Raji (cell line): ENCODE data around the gene TGFB2.

Source experiments
- POLR2A ChIP-seq: IDR thresholded peaks from 2 replicates; pipeline ENCODE4 v1.6.1; 2011; ENCODE audit warnings: low read depth, low read length, control low read depth; ENCODE audit not compliant: insufficient read depth

Gene TGFB2

DNA sequence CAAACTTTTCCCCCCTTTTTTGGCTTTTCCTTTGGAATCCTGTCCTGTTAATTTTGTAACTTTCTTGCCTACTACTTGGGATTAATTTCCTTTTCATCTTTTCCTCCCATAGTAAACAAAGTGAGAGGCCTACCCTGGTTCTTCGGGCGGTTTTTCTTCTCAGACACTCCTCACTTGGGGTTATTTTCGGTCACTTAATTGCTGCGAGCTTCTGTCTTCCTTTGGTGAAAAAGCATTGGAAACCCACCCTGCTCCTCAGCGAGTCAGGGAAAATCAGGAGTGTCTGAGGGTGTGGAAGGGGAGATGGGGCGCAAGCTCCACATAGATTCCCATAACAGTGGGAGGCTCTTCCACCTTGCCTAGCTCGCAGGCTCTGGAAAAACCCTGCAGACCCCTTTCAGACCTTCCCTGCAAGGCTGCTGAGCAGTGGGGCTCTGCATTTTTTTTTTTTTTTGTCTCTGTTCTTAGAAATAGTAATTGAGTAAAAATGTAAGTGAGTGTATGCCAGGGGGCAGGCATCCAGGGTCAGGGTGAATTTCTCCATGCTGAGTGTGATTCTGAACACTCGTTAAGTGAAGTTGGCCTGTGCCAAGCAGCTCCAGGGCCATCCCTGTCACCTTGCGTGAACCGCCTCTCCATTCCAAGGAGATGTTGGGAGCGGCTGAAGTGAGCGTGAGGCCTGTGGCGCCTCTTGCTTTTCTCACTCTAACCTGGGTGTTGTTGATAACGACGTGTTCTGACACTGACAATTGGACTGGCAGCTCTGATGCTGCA is 20.3 kb downstream of the TGFB2 start:
- TF ChIP-seq POLR2A, result no peak

DNA sequence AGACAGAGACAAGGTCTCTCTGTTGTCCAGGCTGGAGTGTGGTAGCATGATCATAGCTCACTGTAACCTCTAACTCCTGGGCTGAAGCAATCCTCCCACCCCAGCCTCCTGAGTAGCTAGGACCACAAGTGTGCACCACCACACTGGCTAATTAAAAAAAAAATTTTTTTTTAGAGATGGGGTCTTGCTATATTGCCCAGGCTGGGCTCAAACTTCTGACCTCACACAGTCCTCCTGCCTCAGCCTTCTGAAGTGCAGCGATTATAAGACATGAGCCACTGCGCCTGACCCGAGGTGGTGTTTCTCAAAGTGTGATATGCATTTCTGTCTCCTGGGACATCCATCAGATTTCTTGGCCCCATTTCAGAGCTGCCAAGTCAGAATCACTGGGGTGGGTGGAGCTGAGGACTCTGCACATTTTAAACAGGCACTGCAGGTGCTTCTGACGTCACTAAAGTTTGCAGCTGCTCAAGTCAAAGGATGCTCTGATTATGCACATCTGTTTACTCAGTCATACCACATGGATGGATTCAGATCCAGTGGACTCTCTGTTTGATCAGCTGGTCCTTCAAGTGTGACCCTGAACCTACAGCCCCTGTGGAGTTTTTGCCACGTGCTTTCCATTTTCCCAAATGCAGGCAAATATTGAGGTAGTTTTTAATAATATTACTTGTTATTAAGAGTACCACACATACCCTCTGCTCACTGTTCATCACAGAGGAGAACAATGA is 21.4 kb downstream of the TGFB2 start:
- TF ChIP-seq POLR2A, result no peak

DNA sequence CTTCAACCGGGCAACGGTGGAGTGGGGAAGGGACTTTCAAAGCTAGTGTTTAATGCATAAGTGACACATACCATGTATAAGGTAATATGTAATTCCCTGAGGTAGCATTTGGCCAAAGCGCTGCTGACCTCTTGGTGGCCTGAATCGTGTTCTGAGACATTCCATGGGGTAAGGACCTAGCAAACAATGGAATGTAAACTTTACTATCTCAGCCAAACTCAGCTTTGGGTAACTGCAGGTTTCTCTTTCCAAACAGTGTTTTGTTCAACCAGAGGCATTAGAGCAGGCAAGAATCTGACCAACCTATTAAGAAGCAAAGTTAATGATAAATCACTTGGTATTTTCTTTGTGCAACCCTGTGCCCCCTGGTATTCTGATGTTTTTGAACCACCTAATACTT is 22.0 kb downstream of the TGFB2 start:
- no peak for TF ChIP-seq POLR2A

DNA sequence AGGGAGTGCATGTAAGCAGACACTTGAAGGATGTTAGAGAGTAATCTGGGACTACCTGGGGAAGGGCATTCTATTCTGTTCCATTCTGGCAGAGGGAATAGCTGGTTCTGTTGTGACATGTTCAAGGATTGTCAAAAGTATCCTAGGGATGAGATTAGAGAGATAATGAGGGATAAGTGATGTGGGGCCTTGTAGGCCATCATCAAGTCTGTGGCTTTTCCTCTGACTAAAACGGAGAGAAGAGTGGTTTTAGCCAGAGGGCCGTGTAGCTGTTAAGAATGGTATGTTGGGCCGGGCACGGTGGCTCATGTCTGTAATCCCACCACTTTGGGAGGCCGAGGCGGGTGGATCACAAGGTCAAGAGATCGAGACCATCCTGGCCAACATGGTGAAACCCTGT is 23.6 kb downstream of the TGFB2 start:
- no peak for TF ChIP-seq POLR2A

DNA sequence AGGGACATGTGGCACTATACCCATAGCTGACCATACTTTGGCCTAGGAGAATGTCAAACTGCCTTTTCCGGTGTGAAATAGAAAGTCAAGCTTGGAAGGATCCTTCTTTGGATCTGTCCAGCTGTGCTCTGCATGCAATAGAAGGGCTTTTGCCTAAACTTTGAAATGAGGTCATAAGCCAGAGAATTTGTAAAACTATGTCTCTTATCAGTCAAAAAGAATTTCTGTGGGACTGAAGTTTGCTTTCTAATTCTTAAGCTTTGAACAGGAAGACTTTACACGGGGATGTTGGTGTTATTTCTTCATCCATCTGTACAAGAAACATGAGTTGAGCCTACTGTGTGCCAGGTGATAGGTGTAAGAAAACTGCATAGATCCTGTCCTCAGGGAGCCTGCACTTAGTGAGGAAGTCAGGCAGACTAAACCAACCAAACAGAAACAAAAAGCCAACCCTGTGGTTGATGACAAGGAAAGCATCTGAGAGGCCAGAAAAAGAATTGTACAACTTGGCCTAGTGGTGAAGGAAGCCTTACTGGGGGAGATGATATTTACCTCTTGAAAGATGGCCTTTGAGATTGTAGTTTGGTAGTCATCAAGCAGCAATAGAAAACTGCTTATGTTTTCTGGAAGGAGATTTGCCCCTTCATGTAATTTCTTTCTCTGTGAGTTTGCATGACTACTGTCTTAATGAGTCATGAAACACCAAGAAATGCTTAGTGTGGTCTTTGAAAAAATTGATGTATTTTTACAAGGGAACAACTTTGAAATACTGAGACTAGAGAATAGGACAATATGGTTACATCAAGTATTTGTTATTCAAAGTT is 24.8 kb downstream of the TGFB2 start:
- no peak for TF ChIP-seq POLR2A

DNA sequence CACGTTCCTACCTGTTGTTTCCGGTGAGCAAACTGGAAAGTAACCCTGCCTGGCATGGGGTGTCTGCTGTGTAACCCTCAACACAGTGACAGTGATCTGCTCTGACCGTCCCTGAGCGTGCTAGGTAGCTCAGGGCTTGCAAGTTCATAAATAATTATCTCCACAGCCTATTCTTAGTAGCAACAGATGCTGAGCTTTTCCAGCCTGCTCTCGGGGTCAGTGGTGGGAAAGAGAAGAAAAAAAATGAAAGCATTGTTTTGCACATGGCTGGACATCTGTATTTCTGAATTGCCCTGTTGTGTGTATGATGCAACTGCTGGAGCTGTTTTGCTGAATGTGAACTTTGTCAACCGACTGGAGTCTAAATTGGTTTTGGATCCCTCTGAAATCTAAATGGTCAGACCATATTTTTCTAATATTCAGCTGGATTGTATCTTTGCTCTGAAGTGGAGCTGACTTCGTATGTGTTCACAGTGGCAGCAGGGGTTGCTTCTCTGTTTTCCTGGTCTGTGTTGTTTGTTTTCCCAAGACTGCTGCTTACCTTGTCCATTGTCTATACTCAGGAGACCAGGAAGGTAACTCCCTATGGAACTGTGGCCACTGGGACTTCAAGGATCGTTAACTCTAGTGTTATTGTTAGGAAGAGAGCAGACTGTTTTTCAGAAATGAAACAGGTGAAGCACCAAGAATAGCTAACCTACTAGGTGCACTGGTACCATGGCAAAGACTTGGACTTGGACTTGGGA is 27.0 kb downstream of the TGFB2 start:
- no peak for TF ChIP-seq POLR2A

DNA sequence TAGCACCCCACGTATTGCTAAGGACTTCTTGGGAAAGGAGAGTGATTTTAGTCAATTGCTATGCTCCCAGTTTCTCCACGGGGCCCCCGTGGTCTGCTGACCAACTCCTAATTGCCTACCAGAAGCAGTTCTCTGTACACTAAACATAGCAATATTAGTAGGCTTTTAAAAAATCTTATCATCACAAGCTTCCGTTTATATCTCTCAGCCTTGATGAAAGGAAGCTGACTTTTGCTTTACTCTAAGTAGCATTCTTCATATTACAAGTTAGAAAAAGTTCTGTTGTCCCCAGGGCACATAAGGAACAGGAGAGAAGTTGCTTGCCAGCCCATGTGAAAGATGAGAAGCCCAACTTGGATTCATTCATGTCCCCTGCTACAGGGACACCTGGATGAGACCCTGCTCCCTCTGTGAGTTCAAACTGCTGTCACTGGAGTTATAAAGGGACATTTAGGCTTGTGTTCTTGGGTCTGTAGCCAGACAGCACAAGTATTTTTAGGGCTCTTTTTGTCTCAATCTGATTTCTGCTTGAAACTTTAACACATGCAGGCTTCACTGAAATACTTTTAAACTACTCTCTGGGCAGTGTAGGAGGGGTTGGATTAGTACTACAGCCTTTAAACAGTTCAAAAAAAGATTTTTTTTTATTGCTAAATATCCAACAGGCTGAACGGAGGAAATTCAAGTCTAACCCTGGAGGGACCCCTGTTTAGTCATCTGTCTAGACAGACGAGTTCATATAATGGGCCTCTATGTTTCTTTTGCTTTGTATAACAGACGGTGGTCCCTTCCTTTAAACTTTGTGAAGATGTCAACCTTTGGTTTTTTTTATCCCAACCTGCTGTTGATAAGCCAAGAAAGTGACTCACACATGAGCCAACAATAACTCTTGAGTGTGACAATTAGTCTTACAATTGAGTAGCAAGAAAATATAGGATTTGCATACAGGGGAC is 29.5 kb downstream of the TGFB2 start:
- no peak for TF ChIP-seq POLR2A

DNA sequence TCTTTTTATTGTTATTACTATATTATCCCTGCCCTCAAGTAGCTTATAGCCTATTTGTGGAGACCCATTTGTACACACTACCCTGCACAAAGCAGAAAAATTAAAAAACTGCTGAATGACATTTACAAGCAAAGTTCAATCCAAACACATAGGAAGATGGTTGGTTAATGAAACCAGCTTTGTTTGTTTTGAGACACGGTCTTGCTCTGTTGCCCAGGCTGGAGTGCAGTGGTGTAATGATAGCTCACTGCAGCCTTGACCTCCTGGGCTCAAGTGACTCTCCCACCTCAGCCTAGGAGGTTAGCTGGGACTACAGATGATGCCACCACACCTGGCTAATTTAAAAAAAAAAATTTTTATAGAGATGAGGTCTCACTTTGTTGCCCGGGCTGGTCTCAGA is 31.6 kb downstream of the TGFB2 start:
- TF ChIP-seq POLR2A, result no peak

DNA sequence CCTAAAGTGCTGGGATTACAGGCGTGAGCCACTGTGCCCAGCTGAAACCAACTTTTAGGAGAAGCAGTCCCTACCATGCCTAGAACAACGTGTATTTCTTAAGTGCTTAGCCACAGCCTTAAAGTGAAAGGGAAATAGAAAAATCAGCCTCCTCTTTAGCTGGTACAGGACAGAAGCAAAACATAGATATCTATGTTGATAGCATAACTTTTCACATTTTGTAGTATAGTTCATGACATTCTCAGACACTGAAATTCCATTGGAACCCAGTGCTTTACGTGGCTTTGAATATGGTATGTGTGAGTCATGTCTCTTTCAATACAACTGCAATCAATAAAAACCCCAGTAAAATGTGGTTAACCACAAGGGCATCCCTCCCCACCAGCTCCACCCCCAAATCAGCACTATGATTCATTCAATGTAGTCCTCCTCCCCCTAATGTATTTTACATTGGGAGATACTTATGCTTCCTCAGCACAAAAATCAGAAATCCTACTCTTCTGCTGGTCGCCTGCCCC is 32.1 kb downstream of the TGFB2 start:
- no peak for TF ChIP-seq POLR2A

DNA sequence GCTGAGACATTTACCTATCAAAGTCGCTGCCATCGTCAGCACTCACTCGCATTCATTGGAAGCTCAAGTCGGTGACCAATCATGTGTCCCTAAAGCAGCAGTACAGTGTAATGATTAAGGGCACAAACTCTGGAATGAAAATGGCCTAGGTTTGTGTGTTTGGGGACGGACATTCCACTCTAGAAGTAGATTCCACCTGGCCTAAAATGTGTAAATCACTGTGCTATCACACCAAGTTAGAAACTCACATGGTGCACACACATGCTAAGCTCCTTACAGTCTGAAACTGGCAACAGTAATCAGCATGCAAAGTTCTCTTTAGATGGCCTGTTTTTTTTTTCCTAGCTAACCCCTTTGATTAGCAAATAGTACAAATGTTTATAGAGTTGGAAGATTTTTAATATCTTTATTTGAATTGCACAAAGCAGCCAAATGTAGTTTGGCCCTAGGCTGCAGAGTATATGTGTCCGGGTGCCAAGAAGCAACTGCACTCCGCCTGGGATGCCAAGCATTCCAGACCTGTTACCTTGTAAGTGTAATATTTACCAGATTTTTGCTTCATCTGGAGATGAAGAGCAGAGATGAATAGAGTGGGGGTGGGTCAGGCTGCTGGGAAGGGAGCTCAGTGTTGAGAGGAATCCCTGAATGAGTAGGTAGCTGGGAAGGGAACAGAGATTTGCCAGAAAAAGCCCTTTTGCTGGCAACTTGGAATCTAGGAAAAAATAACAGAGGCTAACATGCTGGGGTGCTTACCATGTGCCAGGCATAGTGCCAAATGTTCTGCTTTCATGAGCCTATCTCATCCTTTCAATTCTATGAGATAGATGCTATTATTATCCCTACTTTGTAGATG is 35.2 kb downstream of the TGFB2 start:
- TF ChIP-seq POLR2A, result no peak

DNA sequence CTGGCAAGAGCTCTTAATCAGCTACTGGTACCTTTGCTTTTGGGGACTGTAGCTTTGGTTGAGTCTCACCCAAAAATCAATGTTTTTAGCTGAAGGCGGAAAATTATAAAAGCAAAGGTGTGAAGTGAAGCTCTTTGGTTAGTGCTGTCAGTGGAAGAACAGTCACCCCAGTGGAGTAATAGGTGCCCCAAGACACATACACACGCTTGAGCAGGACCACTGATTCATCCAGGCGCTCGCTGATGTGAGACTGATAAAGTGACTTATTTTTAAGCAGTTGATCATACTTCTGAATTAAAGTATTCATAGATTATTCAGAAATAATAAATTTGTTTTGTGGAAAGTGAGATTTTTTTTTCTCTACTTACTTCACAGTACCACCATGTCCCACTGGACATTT is 37.1 kb downstream of the TGFB2 start:
- no peak for TF ChIP-seq POLR2A

DNA sequence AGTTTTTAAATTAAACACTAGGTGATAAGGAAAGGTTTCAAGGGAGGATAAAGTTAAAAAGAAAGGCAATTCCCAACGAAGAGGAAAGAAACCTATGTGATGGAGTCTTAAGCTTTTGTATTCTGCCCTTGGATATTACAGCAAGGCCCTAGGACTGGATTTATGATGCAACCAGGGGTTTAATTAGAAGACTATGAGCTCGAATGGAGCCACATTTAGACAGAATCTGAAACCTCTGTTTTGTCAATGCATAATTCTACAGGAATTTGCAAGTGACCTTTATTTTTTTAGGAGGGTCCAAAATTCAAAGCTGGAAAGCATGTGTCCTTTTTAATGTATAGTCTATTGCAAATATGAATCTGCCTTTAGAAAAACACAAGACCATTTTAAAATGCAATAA is 37.9 kb downstream of the TGFB2 start:
- no peak for TF ChIP-seq POLR2A

DNA sequence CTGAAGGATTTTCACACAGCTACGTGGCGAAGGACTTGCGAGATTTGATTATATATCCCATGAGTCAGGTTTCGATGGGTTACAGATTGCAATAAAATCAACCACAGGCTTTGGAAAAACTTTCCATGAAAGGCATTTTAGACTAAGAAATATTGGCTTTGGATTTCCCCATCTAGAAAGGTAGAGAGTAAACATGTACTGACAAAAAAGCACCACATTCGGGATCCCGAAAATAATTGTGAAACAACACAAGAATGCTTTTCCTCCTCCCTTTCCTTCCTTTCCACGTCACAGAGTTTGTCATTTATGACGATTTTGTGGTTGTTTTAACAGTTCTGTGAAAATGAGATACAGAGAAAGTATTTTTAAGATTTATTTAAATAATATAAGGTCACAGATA is 38.5 kb downstream of the TGFB2 start:
- no peak for TF ChIP-seq POLR2A

DNA sequence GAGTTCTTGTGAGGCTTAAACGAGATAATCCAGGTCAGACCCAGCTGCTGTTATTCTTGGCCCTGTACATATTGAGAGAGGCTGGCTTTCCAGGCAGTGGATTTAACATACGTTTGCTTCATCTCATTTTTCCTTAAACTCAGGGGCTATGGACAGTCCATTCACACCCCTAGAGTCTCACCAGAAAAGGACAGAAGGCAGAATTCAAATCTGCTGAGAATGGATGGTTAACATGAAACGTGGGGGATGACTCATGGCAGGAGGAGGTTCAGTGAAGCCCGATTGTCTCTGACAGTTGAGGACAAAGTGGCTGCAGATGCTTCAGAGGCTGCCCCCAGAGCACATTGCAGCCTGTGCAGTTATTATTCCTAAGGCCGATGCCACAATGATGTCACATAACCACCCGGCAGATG is 39.5 kb downstream of the TGFB2 start:
- no peak for TF ChIP-seq POLR2A
